Activated CD8-positive, alpha-beta memory T cell treated with anti-CD3 and anti-CD28 coated beads for 4 hours (primary cell): ENCODE data around the gene IL11.
"Not testable (repeated sequence)": the region's sequence is repeated elsewhere in the genome, so short reads cannot be mapped to it uniquely, and the experiment has no call there.

Experiments
- DNase-seq, 2 donors: peaks; one replicate each; pipeline ENCODE4 v3.0.0-alpha.2; 2020; ENCODE audit warnings: low read depth in 2 of 2

IL11 gene

GRCh38 chr19:55370305-55370988, at the start of gene IL11:
IL11 (minus strand) TSS chr19:55370463; CDS start chr19:55370310, 153 bp downstream.
- no peak for DNase-seq

- DNase-seq, result no peak
These were observed 49.5 kb upstream of the IL11 start for GRCh38 chr19:55419624-55420236.

GRCh38 chr19:55419103-55419502, 48.8 kb upstream of the IL11 start:
- DNase-seq, result no peak

- DNase-seq, result peak; percentile 13 to 23
These were observed 47.9 kb upstream of the IL11 start for GRCh38 chr19:55418185-55418584.

- no peak for DNase-seq
These were observed 39.9 kb upstream of the IL11 start for GRCh38 chr19:55410168-55410567.

- DNase-seq, result not testable (repeated sequence)
These were observed 38.9 kb upstream of the IL11 start for GRCh38 chr19:55409179-55409578.

- DNase-seq, result no peak
These were observed 38.2 kb upstream of the IL11 start for GRCh38 chr19:55408533-55408872.

GRCh38 chr19:55407800-55408532, 37.7 kb upstream of the IL11 start:
- peak; percentile 92 to 95 for DNase-seq

GRCh38 chr19:55407550-55407799, 37.2 kb upstream of the IL11 start, which contains the start of gene UBE2S:
UBE2S (minus strand) TSS chr19:55407788; CDS start chr19:55407589, 199 bp downstream.
- not testable (repeated sequence) for DNase-seq

GRCh38 chr19:55406826-55407549, 36.7 kb upstream of the IL11 start:
- no peak for DNase-seq

- DNase-seq, result no peak
These were observed 36.0 kb upstream of the IL11 start for GRCh38 chr19:55406091-55406825.

GRCh38 chr19:55405638-55406037, 35.4 kb upstream of the IL11 start:
- DNase-seq, result no peak

- DNase-seq, result no peak
These were observed 32.2 kb upstream of the IL11 start for GRCh38 chr19:55402509-55402908.

- DNase-seq, result not testable (repeated sequence)
These were observed 31.1 kb upstream of the IL11 start for GRCh38 chr19:55401390-55401789.

- no peak for DNase-seq
These were observed 30.2 kb upstream of the IL11 start for GRCh38 chr19:55400281-55401087.

- DNase-seq, result no peak
These were observed 28.1 kb upstream of the IL11 start for GRCh38 chr19:55398200-55398925.

- DNase-seq, result no peak
These were observed 22.8 kb upstream of the IL11 start for GRCh38 chr19:55392820-55393761.

- no peak for DNase-seq
These were observed 21.7 kb upstream of the IL11 start for GRCh38 chr19:55391702-55392615.
